IPS-15b (cell line): ENCODE results near the gene LIMK2.

Experiments used
- H3K27me3 ChIP-seq: one replicate; pipeline ENCODE4 v1.6.1; 2013; ENCODE audit warnings: low read length; ENCODE audit not compliant: control insufficient read depth, insufficient read depth
- H3K36me3 ChIP-seq: one replicate; pipeline ENCODE4 v1.6.1; 2013; ENCODE audit warnings: low read length; ENCODE audit not compliant: control insufficient read depth, insufficient read depth
- H3K4me1 ChIP-seq: one replicate; pipeline ENCODE4 v1.6.1; 2013; ENCODE audit warnings: mild to moderate bottlenecking, low read length; ENCODE audit not compliant: control insufficient read depth, insufficient read depth
- H3K4me3 ChIP-seq: one replicate; pipeline ENCODE4 v1.5.1; 2013; ENCODE audit warnings: low read depth, low read length
- H3K9ac ChIP-seq: one replicate; pipeline ENCODE4 v1.6.1; 2013; ENCODE audit warnings: low read depth, mild to moderate bottlenecking, low read length
- H3K9me3 ChIP-seq: one replicate; pipeline ENCODE4 v1.6.1; 2013; ENCODE audit warnings: mild to moderate bottlenecking, low read length; ENCODE audit not compliant: control insufficient read depth, insufficient read depth

Gene LIMK2

GRCh38 chr22:31247726-31248125, 35.6 kb downstream of the LIMK2 start:
- H3K27me3 ChIP-seq, result no peaks in the 10 kb centered on the region
- H3K4me1 ChIP-seq, result peaks cover 26% of the 10 kb centered on the region
- no peak overlapping the region for H3K9ac ChIP-seq
- H3K36me3 ChIP-seq, result peaks cover 3% of the 10 kb centered on the region
- H3K4me3 ChIP-seq, result peak overlapping the region; percentile 35
- H3K9me3 ChIP-seq, result no peaks in the 10 kb centered on the region

GRCh38 chr22:31248138-31248745, 36.1 kb downstream of the LIMK2 start:
- Histone ChIP-seq H3K27me3 (no peaks in the 10 kb centered on the region), H3K4me3 (peak overlapping the region; percentile 35), H3K9me3 (no peaks in the 10 kb centered on the region), H3K4me1 (peaks cover 25% of the 10 kb centered on the region), H3K36me3 (peaks cover 3% of the 10 kb centered on the region), H3K9ac (no peak overlapping the region)

GRCh38 chr22:31248965-31249958, 37.2 kb downstream of the LIMK2 start:
- no peak overlapping the region for H3K4me3 ChIP-seq
- peaks cover 3% of the 10 kb centered on the region for H3K36me3 ChIP-seq
- peak overlapping the region; percentile 60 for H3K9ac ChIP-seq
- H3K4me1 ChIP-seq, result peaks cover 24% of the 10 kb centered on the region
- no peaks in the 10 kb centered on the region for H3K9me3 ChIP-seq
- no peaks in the 10 kb centered on the region for H3K27me3 ChIP-seq

GRCh38 chr22:31250740-31251600, 38.9 kb downstream of the LIMK2 start:
- peaks cover 3% of the 10 kb centered on the region for H3K36me3 ChIP-seq

GRCh38 chr22:31253949-31254348, 41.9 kb downstream of the LIMK2 start:
- H3K27me3 ChIP-seq, result no peaks in the 10 kb centered on the region
- H3K4me1 ChIP-seq, result peaks cover 16% of the 10 kb centered on the region
- no peaks in the 10 kb centered on the region for H3K9me3 ChIP-seq

More at GRCh38 chr22:31250740-31251600, 38.9 kb downstream of the LIMK2 start:
- Histone ChIP-seq H3K9ac (no peak overlapping the region), H3K4me1 (peaks cover 24% of the 10 kb centered on the region), H3K27me3 (no peaks in the 10 kb centered on the region), H3K4me3 (no peak overlapping the region), H3K9me3 (no peaks in the 10 kb centered on the region)

GRCh38 chr22:31259798-31260473, 47.8 kb downstream of the LIMK2 start:
- Histone ChIP-seq H3K4me3 (no peak overlapping the region), H3K9ac (no peak overlapping the region), H3K9me3 (no peaks in the 10 kb centered on the region), H3K4me1 (no peaks in the 10 kb centered on the region), H3K27me3 (no peaks in the 10 kb centered on the region), H3K36me3 (peaks cover 13% of the 10 kb centered on the region)

More at GRCh38 chr22:31253949-31254348, 41.9 kb downstream of the LIMK2 start:
- Histone ChIP-seq H3K9ac (no peak overlapping the region), H3K4me3 (no peak overlapping the region), H3K36me3 (no peaks in the 10 kb centered on the region)

GRCh38 chr22:31260474-31260856, 48.4 kb downstream of the LIMK2 start:
- H3K9ac ChIP-seq, result no peak overlapping the region
- no peaks in the 10 kb centered on the region for H3K9me3 ChIP-seq
- no peak overlapping the region for H3K4me3 ChIP-seq
- H3K36me3 ChIP-seq, result peaks cover 13% of the 10 kb centered on the region
- no peaks in the 10 kb centered on the region for H3K4me1 ChIP-seq
- no peaks in the 10 kb centered on the region for H3K27me3 ChIP-seq

GRCh38 chr22:31262312-31263133, 50.4 kb downstream of the LIMK2 start:
- H3K4me1 ChIP-seq, result no peaks in the 10 kb centered on the region
- H3K36me3 ChIP-seq, result peaks cover 32% of the 10 kb centered on the region
- H3K9me3 ChIP-seq, result no peaks in the 10 kb centered on the region
- no peaks in the 10 kb centered on the region for H3K27me3 ChIP-seq
- H3K9ac ChIP-seq, result no peak overlapping the region
- no peak overlapping the region for H3K4me3 ChIP-seq

- no peaks in the 10 kb centered on the region for H3K27me3 ChIP-seq
- H3K36me3 ChIP-seq, result peaks cover 37% of the 10 kb centered on the region
- H3K9me3 ChIP-seq, result no peaks in the 10 kb centered on the region
- no peaks in the 10 kb centered on the region for H3K4me1 ChIP-seq
- H3K9ac ChIP-seq, result no peak overlapping the region
- no peak overlapping the region for H3K4me3 ChIP-seq
Observed at GRCh38 chr22:31263896-31264640, 52.0 kb downstream of the LIMK2 start.

GRCh38 chr22:31268281-31268680, 56.2 kb downstream of the LIMK2 start:
- no peaks in the 10 kb centered on the region for H3K9me3 ChIP-seq
- H3K27me3 ChIP-seq, result no peaks in the 10 kb centered on the region
- H3K36me3 ChIP-seq, result peaks cover 29% of the 10 kb centered on the region
- H3K9ac ChIP-seq, result no peak overlapping the region
- H3K4me3 ChIP-seq, result no peak overlapping the region
- H3K4me1 ChIP-seq, result peaks cover 5% of the 10 kb centered on the region
